ENCODE data around the gene SUCLG2.

DNA sequence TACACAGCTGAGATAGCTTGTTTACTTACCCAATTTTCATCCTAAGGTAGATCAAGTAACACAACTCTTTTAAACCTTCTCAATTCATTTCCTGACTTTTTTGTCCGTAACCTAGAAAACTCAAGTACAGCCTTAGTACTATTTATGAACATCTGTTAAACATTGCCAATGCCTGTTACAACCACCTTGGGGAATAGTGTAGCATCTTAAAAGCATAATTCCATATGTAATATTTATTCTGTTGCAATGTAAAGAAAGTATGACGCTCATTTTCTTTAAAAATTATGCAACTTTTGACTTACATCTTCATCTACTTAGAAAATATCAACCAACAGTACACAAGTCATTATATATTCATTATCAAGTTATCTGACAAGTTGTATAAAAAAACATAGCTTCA lies 54.6 kb downstream of the SUCLG2 start:
- TF ChIP-seq, protein P1, sequence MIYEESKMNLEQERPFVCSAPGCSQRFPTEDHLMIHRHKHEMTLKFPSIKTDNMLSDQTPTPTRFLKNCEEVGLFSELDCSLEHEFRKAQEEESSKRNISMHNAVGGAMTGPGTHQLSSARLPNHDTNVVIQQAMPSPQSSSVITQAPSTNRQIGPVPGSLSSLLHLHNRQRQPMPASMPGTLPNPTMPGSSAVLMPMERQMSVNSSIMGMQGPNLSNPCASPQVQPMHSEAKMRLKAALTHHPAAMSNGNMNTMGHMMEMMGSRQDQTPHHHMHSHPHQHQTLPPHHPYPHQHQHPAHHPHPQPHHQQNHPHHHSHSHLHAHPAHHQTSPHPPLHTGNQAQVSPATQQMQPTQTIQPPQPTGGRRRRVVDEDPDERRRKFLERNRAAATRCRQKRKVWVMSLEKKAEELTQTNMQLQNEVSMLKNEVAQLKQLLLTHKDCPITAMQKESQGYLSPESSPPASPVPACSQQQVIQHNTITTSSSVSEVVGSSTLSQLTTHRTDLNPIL (CRISPR knock-in tag; IDR thresholded peaks at IDR 0.05; ENCODE audit: low read depth): no peak
- TF ChIP-seq PPARA (CRISPR knock-in tag; IDR thresholded peaks at IDR 0.05; ENCODE audit: borderline replicate concordance): no peak
- TF ChIP-seq OSR1 (CRISPR knock-in tag; IDR thresholded peaks at IDR 0.05): no peak
- no peak for TF ChIP-seq ARNTL (CRISPR knock-in tag; IDR thresholded peaks at IDR 0.05; ENCODE audit: borderline replicate concordance, low read depth)
- TF ChIP-seq, protein P2, sequence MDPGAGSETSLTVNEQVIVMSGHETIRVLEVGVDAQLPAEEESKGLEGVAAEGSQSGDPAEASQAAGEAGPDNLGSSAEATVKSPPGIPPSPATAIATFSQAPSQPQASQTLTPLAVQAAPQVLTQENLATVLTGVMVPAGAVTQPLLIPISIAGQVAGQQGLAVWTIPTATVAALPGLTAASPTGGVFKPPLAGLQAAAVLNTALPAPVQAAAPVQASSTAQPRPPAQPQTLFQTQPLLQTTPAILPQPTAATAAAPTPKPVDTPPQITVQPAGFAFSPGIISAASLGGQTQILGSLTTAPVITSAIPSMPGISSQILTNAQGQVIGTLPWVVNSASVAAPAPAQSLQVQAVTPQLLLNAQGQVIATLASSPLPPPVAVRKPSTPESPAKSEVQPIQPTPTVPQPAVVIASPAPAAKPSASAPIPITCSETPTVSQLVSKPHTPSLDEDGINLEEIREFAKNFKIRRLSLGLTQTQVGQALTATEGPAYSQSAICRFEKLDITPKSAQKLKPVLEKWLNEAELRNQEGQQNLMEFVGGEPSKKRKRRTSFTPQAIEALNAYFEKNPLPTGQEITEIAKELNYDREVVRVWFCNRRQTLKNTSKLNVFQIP (CRISPR knock-in tag; IDR thresholded peaks at IDR 0.05; ENCODE audit: borderline replicate concordance, low read depth): no peak
- TF ChIP-seq ZNF8 (CRISPR knock-in tag; IDR thresholded peaks at IDR 0.05): no peak
- TF ChIP-seq ZNF70 (CRISPR knock-in tag; IDR thresholded peaks at IDR 0.05): no peak
- no peak for TF ChIP-seq ZC3H10 (CRISPR knock-in tag; IDR thresholded peaks at IDR 0.05)
- TF ChIP-seq ZNF565 (CRISPR knock-in tag; conservative IDR thresholded peaks at IDR 0.05; ENCODE audit: low read depth): no peak
- TF ChIP-seq RARB (CRISPR knock-in tag; IDR thresholded peaks at IDR 0.05): no peak
- TF ChIP-seq, protein P3, sequence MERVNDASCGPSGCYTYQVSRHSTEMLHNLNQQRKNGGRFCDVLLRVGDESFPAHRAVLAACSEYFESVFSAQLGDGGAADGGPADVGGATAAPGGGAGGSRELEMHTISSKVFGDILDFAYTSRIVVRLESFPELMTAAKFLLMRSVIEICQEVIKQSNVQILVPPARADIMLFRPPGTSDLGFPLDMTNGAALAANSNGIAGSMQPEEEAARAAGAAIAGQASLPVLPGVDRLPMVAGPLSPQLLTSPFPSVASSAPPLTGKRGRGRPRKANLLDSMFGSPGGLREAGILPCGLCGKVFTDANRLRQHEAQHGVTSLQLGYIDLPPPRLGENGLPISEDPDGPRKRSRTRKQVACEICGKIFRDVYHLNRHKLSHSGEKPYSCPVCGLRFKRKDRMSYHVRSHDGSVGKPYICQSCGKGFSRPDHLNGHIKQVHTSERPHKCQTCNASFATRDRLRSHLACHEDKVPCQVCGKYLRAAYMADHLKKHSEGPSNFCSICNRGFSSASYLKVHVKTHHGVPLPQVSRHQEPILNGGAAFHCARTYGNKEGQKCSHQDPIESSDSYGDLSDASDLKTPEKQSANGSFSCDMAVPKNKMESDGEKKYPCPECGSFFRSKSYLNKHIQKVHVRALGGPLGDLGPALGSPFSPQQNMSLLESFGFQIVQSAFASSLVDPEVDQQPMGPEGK (CRISPR knock-in tag; IDR thresholded peaks at IDR 0.05; ENCODE audit: borderline replicate concordance): no peak
- TF ChIP-seq, protein P4, sequence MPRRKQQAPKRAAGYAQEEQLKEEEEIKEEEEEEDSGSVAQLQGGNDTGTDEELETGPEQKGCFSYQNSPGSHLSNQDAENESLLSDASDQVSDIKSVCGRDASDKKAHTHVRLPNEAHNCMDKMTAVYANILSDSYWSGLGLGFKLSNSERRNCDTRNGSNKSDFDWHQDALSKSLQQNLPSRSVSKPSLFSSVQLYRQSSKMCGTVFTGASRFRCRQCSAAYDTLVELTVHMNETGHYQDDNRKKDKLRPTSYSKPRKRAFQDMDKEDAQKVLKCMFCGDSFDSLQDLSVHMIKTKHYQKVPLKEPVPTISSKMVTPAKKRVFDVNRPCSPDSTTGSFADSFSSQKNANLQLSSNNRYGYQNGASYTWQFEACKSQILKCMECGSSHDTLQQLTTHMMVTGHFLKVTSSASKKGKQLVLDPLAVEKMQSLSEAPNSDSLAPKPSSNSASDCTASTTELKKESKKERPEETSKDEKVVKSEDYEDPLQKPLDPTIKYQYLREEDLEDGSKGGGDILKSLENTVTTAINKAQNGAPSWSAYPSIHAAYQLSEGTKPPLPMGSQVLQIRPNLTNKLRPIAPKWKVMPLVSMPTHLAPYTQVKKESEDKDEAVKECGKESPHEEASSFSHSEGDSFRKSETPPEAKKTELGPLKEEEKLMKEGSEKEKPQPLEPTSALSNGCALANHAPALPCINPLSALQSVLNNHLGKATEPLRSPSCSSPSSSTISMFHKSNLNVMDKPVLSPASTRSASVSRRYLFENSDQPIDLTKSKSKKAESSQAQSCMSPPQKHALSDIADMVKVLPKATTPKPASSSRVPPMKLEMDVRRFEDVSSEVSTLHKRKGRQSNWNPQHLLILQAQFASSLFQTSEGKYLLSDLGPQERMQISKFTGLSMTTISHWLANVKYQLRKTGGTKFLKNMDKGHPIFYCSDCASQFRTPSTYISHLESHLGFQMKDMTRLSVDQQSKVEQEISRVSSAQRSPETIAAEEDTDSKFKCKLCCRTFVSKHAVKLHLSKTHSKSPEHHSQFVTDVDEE (CRISPR knock-in tag; IDR thresholded peaks at IDR 0.05): no peak
- TF ChIP-seq TOX (CRISPR knock-in tag; IDR thresholded peaks at IDR 0.05; ENCODE audit: borderline replicate concordance): no peak

Data from SK-N-SH treated with all-trans-retinoic acid at 6 μM for 48 hours (cell line).